Fibroblast of villous mesenchyme (primary cell): ENCODE results near the gene SLX9. TPM values are rescaled to one million over a fixed set of nuclear protein-coding genes. Genes with fewer than 3 reads are reported as not detected.
A peak's percentile ranks its signal among the peaks of the same experiment; 100 is the strongest.

ENCODE experiments used
- DNase-seq: peaks from one replicate; pipeline ENCODE4 v3.0.0-alpha.2; 2010; ENCODE audit warnings: low read depth
- H3K4me3 ChIP-seq: 2 replicates; pipeline ENCODE4 v1.5.1; 2011; ENCODE audit warnings: low read depth, mild to moderate bottlenecking, low read length
- total RNA-seq: library from RNA; depleted of rRNA; stranded (reverse); fragments of >200 nt; gene quantifications from 2 replicates; pipeline ENCODE4 v1.2.3, GENCODE V29; 2012
- TF ChIP-seq, protein P1 (sequence below): IDR thresholded peaks from 2 replicates; pipeline ENCODE4 v1.5.1; 2012; ENCODE audit warnings: low read depth, mild to moderate bottlenecking, low read length; ENCODE audit not compliant: insufficient read depth

Gene SLX9
- total RNA-seq, 1 donor = 12.1 TPM

DNA sequence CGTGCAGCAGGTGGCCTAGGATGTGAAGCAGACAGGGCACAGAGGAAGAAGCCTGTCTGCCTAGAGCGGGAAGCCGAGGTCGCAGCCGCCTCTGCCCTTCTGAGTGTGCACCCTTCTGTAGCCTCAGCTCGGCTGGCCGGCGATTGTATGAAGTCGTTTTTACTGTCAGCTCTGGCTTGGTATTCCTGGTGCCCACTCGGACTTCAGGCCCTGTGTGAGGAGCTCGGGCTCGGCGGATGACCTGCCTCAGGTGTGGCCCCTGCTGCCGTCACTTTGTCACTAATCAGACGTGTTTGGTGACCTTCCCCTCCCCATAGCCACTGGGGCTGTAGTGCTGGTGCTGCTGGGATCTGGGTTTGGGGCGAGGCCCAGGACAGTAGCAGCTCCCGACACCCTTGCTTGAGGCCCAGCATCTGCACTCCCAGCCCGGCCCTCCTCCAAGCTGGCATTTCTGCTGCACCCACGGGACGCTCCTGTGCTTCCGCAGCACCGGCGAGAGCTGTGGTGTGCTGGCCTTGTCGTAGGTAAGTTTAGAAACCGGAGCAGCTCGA, 18.1 kb downstream of the SLX9 start:
- no peak for DNase-seq
- TF ChIP-seq, protein P1, sequence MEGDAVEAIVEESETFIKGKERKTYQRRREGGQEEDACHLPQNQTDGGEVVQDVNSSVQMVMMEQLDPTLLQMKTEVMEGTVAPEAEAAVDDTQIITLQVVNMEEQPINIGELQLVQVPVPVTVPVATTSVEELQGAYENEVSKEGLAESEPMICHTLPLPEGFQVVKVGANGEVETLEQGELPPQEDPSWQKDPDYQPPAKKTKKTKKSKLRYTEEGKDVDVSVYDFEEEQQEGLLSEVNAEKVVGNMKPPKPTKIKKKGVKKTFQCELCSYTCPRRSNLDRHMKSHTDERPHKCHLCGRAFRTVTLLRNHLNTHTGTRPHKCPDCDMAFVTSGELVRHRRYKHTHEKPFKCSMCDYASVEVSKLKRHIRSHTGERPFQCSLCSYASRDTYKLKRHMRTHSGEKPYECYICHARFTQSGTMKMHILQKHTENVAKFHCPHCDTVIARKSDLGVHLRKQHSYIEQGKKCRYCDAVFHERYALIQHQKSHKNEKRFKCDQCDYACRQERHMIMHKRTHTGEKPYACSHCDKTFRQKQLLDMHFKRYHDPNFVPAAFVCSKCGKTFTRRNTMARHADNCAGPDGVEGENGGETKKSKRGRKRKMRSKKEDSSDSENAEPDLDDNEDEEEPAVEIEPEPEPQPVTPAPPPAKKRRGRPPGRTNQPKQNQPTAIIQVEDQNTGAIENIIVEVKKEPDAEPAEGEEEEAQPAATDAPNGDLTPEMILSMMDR = no peak
- H3K4me3 ChIP-seq = no peak overlapping the region

DNA sequence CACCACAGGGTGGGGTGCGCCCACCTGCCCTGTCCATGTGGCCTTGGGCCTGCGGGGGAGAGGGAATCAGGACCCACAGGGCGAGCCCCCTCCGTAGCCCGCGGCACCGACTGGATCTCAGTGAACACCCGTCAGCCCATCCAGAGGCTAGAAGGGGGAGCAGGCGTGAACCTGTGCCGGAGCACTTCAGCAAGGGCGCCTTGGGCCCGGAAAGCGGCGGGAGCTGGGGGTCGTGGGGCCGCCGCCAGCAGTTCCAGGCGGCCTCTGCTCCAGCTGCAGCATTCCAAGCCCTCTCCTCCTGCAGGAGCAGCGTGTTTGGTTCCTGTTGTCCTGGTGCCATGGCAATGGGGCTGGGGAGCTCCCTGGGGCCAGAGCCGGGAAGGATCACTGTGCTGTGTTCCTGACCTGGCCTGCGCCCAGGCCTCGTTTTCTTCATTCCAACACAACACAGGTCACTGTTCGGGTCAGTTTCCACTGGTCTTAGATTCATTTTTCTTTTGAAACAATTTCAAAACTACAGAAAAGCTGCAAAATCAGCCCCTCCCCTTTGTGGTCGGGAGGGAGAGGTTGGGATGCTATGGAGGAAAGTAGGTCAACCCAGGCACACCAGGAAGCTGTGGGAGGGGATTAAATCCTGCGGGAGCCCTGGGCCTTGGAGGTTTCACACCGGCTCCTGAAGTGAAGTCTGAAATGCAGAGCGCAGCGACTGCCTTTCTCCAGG, 18.8 kb downstream of the SLX9 start:
- TF ChIP-seq, protein P1 = no peak
- DNase-seq = peak; percentile 97
- H3K4me3 ChIP-seq = no peak overlapping the region

DNA sequence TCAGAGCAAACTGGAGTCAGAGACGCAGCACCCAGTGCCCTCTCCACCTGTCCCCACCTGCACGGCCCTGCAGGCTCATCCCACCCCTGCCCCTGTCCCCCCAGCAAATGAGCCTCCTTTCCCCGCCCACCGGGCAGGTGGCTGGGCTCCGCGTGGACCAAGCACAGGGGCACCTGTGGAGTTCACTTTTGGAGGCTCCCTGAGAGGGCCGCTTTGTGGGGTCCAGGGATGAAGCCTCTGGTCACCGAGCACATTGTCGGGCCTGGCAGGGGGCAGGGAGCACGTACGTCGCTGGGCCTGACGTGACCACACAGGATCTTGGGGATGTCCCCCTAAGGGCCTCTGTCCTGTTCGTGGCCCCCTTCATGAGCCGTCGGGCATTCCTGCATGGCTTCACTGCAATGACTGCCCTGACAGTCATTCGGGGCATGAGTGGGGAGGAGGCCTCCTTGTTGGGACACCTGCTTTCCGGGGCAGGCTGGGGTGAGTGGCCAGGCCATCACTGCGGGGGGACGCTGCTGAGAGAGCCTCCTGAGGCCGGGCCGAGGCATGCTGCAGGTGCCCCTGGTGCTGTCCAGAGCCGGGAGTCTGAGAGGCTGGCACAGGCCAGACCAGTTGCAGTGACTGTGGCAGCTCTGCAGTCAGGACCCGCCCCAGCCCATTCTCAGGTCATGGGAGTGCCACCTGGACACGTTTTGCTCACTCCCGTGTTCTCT, 19.7 kb downstream of the SLX9 start:
- TF ChIP-seq, protein P1 = no peak
- no peak for DNase-seq

DNA sequence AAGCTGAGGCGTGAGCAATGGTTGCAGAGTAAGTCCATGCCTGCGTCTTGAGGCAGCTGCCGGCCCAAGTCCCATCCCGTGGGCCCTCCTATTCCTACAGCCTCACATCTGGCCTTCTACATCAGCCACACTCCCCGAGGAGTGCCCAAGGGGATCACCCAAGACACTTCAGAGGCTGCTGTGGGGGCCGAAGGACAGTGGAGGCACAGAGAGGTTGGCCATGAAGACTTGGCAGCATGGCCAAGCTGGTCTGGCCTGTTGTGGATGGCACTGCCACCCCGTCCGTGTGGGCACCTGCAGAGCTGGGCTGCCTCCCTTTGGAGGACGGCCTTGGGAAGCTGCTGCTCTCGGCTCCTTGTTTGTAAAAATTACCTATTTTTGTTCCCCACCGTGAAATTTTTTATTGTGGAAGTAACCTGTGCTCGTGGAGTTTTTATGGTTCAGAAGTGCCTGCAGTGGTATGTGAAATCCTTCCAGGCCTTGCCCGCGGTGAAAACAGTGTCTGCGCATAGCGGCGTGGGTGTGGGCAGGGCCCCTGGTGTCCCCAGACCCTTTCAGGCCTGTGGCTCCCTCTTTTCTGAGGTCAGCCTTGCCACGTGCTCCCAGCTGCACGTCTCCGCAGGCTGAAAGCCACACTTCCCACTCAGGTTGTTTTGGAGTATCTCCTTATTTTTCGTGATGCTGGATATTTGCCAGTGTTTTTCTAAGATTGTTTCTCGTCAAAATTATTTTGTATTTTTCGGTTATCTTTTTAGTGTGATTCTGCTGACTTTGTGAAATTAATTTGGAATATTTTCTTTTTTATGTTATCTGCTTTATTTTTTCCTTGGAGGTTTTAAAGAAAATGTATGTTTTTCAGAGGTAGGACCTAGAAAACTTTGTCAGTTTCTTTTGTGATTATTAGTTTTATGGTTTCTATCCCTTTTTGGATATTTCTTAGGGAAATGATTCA, 20.6 kb downstream of the SLX9 start:
- TF ChIP-seq, protein P1 = no peak
- DNase-seq = no peak
- no peak overlapping the region for H3K4me3 ChIP-seq

More for the DNA sequence above, 19.7 kb downstream of the SLX9 start:
- H3K4me3 ChIP-seq = no peak overlapping the region

DNA sequence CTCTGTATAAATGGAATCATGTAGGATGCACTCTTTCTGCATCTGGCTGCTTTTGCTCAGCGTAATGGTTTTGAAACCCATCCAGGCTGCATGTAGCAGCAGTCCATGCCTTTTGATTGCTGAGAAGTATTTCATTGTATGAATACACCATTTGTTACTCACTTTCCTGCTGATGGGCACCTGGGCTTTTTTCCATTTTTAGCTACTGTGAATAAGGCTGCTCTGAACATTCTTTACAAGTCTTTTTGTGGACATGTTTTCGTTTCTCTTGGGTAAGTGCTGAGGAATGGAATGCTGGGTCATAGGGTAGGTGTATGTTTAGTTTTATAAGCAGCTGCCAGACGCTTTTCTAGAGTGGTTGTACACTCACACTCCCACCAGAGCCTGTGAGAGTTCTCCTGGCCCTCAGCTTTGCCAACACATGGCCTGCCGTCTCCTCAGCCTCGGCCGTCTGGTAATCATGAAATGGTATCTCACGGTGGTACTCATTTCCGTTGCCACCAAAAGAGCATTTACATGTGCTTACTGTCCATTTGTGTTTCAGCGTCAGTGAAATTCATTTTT, 22.7 kb downstream of the SLX9 start:
- TF ChIP-seq, protein P1 = no peak
- DNase-seq = peak; percentile 99
- no peak overlapping the region for H3K4me3 ChIP-seq

DNA sequence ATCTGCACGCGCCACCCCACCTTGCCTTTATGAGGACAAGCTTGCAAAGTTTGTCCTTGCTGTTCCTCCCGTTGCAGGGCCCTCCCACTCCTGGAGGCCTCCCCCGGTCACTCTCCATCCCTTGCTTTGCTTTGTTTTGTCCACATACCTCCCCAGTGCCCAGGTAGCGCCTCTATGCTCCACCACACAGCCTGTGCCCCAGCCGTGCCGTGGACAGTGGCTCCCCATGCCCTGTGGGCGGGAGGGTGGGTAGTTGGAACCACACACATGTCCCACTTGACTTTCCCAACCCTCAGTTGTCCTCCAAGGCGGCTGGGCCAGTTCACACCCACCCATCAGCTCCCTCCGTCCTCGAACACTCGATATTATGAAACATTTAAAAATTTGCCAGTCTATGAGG, 24.6 kb downstream of the SLX9 start:
- TF ChIP-seq, protein P1 = no peak
- no peak for DNase-seq

More for the DNA sequence above, 24.6 kb downstream of the SLX9 start:
- H3K4me3 ChIP-seq = no peak overlapping the region
